Spleen (tissue), 7 donors: Measurements from ENCODE around the gene ABHD4.

Source experiments
- POLR2A ChIP-seq, 3 donors: fragments of 450-650 bp; IDR thresholded peaks; one replicate each; pipeline ENCODE4 v1.5.1; 2017; ENCODE audit warnings: antibody characterized with exemption in 3 of 3, mild to moderate bottlenecking in 1 of 3
- TF ChIP-seq, protein P1 (sequence below), 11 experiments: fragments of 200-600 bp in 7 of 11; fragments of 450-650 bp in 4 of 11; sonication (generic) in 4 of 11; IDR thresholded peaks in 8 of 11; conservative IDR thresholded peaks in 3 of 11; 1 replicate in 7 of 11; 2 replicates in 4 of 11; pipeline versions ENCODE4 v1.4.0 to v1.8.0; 2016 to 2021; ENCODE audit warnings: antibody characterized with exemption in 11 of 11, inconsistent platforms in 4 of 11, mild to moderate bottlenecking in 1 of 11
- donor health status: DM: no; HTN: no; CAD: no; lungs with moderate emphysema.
- donor health status: DM: no; HTN: no; CAD: no.
- donor health status: DM: no; HTN: no; CAD: no.

DNA sequence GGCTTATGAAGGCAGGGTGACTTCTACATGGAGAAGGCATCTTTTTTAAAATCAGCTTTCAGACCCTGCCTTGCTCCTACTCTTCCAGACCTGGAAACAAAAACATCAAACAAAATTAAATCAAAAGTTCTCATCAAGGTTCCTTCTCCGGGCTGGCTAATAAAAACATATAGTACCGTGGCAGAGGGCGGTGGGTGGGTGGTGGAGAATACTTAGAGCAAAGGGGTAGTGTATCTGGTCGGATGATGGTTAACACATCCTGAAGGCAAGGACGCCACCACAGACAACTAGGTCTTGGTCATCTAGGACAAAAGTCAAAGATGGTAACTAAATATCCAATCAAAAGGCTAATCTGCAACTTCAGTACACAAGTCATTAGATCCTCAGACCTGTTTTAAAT is 10.9 kb upstream of the ABHD4 start:
- TF ChIP-seq, protein P1, sequence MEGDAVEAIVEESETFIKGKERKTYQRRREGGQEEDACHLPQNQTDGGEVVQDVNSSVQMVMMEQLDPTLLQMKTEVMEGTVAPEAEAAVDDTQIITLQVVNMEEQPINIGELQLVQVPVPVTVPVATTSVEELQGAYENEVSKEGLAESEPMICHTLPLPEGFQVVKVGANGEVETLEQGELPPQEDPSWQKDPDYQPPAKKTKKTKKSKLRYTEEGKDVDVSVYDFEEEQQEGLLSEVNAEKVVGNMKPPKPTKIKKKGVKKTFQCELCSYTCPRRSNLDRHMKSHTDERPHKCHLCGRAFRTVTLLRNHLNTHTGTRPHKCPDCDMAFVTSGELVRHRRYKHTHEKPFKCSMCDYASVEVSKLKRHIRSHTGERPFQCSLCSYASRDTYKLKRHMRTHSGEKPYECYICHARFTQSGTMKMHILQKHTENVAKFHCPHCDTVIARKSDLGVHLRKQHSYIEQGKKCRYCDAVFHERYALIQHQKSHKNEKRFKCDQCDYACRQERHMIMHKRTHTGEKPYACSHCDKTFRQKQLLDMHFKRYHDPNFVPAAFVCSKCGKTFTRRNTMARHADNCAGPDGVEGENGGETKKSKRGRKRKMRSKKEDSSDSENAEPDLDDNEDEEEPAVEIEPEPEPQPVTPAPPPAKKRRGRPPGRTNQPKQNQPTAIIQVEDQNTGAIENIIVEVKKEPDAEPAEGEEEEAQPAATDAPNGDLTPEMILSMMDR (IDR thresholded peaks at IDR 0.05 in 8 of 11, conservative IDR thresholded peaks at IDR 0.05 in 3 of 11): no peak
- TF ChIP-seq POLR2A (IDR thresholded peaks at IDR 0.05): no peak
